ENCODE measurements around the gene MAPK4. TPM values are rescaled to one million over a fixed set of nuclear protein-coding genes. Genes with fewer than 3 reads are reported as not detected.
"Not testable (repeated sequence)": the region's sequence is repeated elsewhere in the genome, so short reads cannot be mapped to it uniquely, and the experiment has no call there.

MAPK4 gene
- total and polyA plus RNA-seq, 9 donors: 0.80 to 21.7 (median 3.4) TPM

GRCh38 chr18:50706199-50706598, 146.3 kb downstream of the MAPK4 start:
- DNase-seq: no peak
- H3K27me3 ChIP-seq: no peaks in the 10 kb centered on the region
- no peak for TF ChIP-seq CTCF (IDR thresholded peaks at IDR 0.05)
- no peak for TF ChIP-seq POLR2A (IDR thresholded peaks at IDR 0.05)
- no peak for TF ChIP-seq EP300 (IDR thresholded peaks at IDR 0.05)
- WGBS, 3 donors: 75 to 82% (median 79%) methylated on average over 6 of the region's 6 CpGs
- intact Hi-C loops (cut with DNase I): no loop called here
- no peaks in the 10 kb centered on the region for H3K4me1 ChIP-seq (ENCODE audit: insufficient read depth)
- no peaks in the 10 kb centered on the region for H3K9me3 ChIP-seq
- no peak overlapping the region for H3K27ac ChIP-seq
- H3K4me3 ChIP-seq: no peak overlapping the region
- no peaks in the 10 kb centered on the region for H3K36me3 ChIP-seq

DNA sequence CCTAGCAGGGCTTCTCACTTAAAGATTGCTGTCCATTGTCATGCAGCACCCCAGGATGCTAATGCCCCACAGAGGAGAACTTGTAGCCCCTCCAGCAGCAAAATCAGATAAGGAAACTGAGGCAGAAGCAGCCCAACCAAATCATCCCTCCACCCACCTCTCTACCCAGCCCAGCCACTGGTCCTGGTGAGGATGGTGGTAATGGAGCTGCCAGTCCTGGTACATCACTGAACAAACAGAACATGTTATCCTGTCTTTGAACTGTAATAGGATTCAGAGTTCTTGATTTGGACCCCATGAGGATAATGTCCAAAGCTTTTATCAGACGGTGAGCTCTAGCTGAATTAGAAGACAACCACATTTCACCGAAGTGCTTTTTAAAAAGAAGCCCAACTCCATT, 146.8 kb downstream of the MAPK4 start:
- no peak for TF ChIP-seq POLR2A (IDR thresholded peaks at IDR 0.05)
- TF ChIP-seq EP300 (IDR thresholded peaks at IDR 0.05): no peak
- TF ChIP-seq CTCF (IDR thresholded peaks at IDR 0.05): no peak
- DNase-seq: no peak
- no peaks in the 10 kb centered on the region for H3K36me3 ChIP-seq
- WGBS, 3 donors: 81 to 90% (median 86%) methylated on average over 2 of the region's 2 CpGs
- no peaks in the 10 kb centered on the region for H3K9me3 ChIP-seq
- no peaks in the 10 kb centered on the region for H3K4me1 ChIP-seq (ENCODE audit: insufficient read depth)
- no peak overlapping the region for H3K4me3 ChIP-seq
- intact Hi-C loops (cut with DNase I): no loop called here
- no peak overlapping the region for H3K27ac ChIP-seq
- no peaks in the 10 kb centered on the region for H3K27me3 ChIP-seq

- H3K27me3 ChIP-seq; DNase-seq; H3K9me3 ChIP-seq; intact Hi-C loops (cut with DNase I); H3K27ac ChIP-seq; H3K36me3 ChIP-seq; H3K4me1 ChIP-seq (ENCODE audit: insufficient read depth); H3K4me3 ChIP-seq: not testable (repeated sequence)
- WGBS, 3 donors: 94 to 95% (median 94%) methylated on average over 7 of the region's 7 CpGs
Observed at GRCh38 chr18:50707297-50707696, 147.4 kb downstream of the MAPK4 start.

DNA sequence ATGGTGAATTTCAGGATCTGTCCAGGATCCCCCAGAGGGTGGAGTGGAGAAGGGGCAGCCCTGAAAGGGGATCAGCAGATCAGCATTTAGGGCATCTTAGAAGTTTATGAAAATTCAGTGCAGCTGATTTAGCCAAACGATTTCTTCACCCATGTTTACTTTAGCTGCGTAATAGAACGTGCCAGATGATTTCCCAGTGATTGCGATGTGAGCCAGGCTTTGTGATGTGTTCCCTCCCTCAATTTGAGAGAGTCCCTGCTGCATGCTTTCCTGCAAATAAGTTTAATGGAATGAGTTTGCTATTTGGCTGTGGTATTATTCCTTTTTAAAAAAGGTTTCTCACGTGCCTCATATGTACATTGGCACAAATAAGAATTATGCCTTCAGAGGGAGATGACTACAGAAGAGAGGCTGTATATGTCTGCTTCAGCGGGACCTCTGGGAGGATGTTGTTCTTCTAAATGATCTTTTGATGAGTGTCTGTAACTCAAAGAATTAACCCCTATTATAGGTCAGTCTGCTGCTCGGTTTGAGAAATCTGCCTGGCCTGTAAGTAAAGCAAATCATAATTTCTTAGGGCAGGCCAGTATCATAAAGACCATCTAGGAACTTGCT, 148.1 kb downstream of the MAPK4 start:
- Histone ChIP-seq H3K36me3 (no peaks in the 10 kb centered on the region), H3K27ac (no peak overlapping the region), H3K9me3 (no peaks in the 10 kb centered on the region), H3K4me3 (no peak overlapping the region), H3K4me1 (ENCODE audit: insufficient read depth) (no peaks in the 10 kb centered on the region), H3K27me3 (no peaks in the 10 kb centered on the region)
- intact Hi-C loops (cut with DNase I): no loop called here
- 36 to 38% (median 38%) methylated on average over 7 of the region's 7 CpGs for WGBS, 3 donors
- no peak for DNase-seq
- no peak for TF ChIP-seq POLR2A (IDR thresholded peaks at IDR 0.05)
- TF ChIP-seq EP300 (IDR thresholded peaks at IDR 0.05): no peak
- no peak for TF ChIP-seq CTCF (IDR thresholded peaks at IDR 0.05)

GRCh38 chr18:50709193-50709592, 149.3 kb downstream of the MAPK4 start:
- H3K36me3 ChIP-seq: no peaks in the 10 kb centered on the region
- no peaks in the 10 kb centered on the region for H3K27me3 ChIP-seq
- no peaks in the 10 kb centered on the region for H3K9me3 ChIP-seq
- H3K4me3 ChIP-seq: no peak overlapping the region
- no peak for DNase-seq
- H3K27ac ChIP-seq: no peak overlapping the region
- TF ChIP-seq POLR2A (IDR thresholded peaks at IDR 0.05) (no peak), CTCF (IDR thresholded peaks at IDR 0.05) (no peak), EP300 (IDR thresholded peaks at IDR 0.05) (no peak)
- intact Hi-C loops (cut with DNase I): no loop called here
- WGBS, 3 donors: 87 to 95% (median 92%) methylated on average over 7 of the region's 7 CpGs
- no peaks in the 10 kb centered on the region for H3K4me1 ChIP-seq (ENCODE audit: insufficient read depth)
